Effector memory CD8-positive, alpha-beta T cell (primary cell): ENCODE data around the gene STN1.
"Not testable (repeated sequence)": the region's sequence is repeated elsewhere in the genome, so short reads cannot be mapped to it uniquely, and the experiment has no call there.

Source experiments
- ATAC-seq: fragments of 150-1000 bp; cut with Tn5 transposase; replicated peaks from 2 replicates; pipeline ENCODE4 v1.10.0; 2021; ENCODE audit warnings: mild to moderate bottlenecking, moderate library complexity
- DNase-seq, 3 experiments: peaks; one replicate each; pipeline ENCODE4 v3.0.0; 2021
- H3K27ac Mint-ChIP-seq, 2 donors: one replicate each; pipeline ENCODE4 v1.8.0; 2022; ENCODE audit warnings: mild to moderate bottlenecking in 2 of 2, mixed read lengths in 2 of 2, moderate library complexity in 2 of 2
- H3K27me3 Mint-ChIP-seq, 2 donors: one replicate each; pipeline ENCODE4 v1.8.0; 2022; ENCODE audit warnings: mixed read lengths in 2 of 2
- H3K36me3 Mint-ChIP-seq: one replicate; pipeline ENCODE4 v1.8.0; 2022; ENCODE audit warnings: mild to moderate bottlenecking, moderate library complexity, mixed read lengths; ENCODE audit not compliant: insufficient read depth
- H3K4me1 Mint-ChIP-seq, 2 donors: one replicate each; pipeline ENCODE4 v1.8.0; 2022; ENCODE audit warnings: low read depth in 2 of 2, mixed read lengths in 2 of 2
- H3K4me3 Mint-ChIP-seq, 2 donors: one replicate each; pipeline ENCODE4 v1.8.0; 2022; ENCODE audit warnings: mild to moderate bottlenecking in 2 of 2, mixed read lengths in 2 of 2, moderate library complexity in 2 of 2
- H3K9me3 Mint-ChIP-seq, 2 donors: one replicate each; pipeline ENCODE4 v1.8.0; 2022; ENCODE audit warnings: mixed read lengths in 2 of 2

Gene STN1

DNA sequence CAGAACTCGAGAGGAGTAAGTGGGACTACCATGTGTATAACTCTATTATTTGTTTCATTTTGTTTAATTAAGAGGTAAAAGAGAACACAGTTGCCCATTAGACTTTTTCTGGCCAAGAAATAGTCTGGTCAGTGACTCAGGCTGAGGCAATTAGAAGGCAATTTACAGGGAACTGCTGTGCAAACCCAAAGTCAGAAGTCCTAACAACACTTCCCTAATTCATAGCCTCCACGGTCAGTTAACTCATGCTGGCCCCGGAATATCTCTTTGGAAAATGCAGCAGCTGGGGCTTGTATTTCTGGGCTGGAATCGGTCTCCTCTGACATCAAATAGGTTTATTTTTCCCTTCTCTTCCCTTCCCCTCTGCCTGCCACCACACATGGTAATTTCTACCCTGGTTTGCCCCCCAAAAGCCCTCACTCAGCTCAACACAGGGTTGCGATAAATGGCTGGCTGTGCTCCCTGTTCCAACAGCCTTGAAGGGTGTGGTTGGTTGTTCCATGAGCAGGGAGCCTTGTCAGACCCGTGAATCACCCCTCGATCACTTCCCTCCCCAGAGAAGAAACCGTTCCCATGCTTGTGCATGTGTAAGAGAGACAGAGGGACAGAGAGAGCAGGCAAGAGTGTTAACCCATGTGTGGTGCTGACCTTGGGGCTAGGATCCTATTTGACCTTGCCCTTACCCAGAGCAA, 68.0 kb downstream of the STN1 start:
- peaks cover 18 to 23% of the 10 kb centered on the region in 2 donors for H3K4me1 Mint-ChIP-seq

DNA sequence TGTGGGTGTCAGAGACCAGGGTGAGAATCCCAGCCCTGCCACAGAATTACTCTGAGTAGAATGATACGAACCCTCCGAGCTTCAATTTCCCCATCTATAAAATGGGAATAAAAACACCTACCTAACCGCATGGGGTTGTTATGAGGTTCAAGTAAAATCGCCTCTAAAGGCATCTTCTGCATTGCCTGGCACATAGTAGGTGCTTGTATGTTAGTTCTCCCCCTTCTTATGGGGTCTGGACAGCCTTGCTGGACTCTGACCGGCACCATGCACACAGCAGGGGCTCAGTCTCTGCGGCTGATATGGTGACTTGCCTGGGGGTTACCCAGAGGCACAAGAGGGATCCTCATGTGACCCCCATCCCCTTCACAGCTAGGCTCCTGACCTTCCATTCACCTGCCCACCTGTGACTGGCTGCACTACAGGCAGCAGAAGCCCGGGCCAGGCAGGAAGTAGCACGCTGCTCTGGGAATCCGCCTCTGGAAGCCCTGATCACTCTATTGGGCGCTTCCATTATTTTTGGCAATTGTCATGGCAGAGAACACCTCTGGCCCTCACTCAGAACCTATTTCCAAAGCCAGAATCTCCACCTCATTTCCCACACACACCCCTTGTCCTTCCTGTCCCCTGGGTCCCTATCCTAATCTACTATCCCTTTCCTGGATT, 68.6 kb downstream of the STN1 start:
- Mint-ChIP-seq H3K4me3 (no peak overlapping the region), H3K27ac (no peak overlapping the region), H3K4me1 (peaks cover 14 to 18% of the 10 kb centered on the region in 2 donors), H3K36me3 (no peaks in the 10 kb centered on the region), H3K27me3 (peaks cover 34 to 52% of the 10 kb centered on the region in 2 donors), H3K9me3 (no peaks in the 10 kb centered on the region)
- no peak for ATAC-seq
- no peak for DNase-seq

More for the DNA sequence above, 68.0 kb downstream of the STN1 start:
- Mint-ChIP-seq H3K36me3 (no peaks in the 10 kb centered on the region), H3K4me3 (peak overlapping the region in 1 of 2 donors; percentile 23), H3K27ac (no peak overlapping the region), H3K9me3 (no peaks in the 10 kb centered on the region), H3K27me3 (peaks cover 39 to 58% of the 10 kb centered on the region in 2 donors)
- no peak for DNase-seq
- ATAC-seq = no peak

DNA sequence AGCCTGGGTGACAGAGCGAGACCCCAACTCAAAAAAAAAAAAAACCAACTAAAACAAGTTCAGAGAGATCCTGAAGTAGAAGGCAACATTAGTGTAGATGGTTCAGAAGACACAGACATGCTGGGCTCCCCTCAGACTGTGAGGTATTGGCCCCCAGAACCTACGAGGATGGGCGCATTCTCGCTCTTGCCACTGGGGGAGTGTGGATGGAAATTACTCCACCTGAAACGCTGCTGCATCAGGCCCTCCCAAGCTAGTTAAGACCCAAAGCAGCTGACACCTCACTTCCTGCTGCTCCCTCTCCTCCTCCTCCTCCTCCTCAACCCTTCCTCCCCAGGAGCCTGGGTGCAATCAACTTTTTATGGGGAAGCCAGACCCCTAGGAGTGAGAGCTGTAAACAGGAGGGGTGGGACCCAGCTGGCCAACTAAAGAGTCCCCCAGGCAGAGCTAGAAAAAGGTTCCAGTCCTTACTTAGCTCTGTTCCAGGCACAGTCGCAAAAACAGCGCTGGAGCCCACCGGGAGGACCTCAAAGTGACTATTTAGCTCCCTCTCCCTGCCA, 70.0 kb downstream of the STN1 start:
- H3K36me3 Mint-ChIP-seq = no peaks in the 10 kb centered on the region
- no peak for ATAC-seq
- no peak for DNase-seq
- peaks cover 11 to 13% of the 10 kb centered on the region in 2 donors for H3K4me1 Mint-ChIP-seq
- no peak overlapping the region for H3K4me3 Mint-ChIP-seq
- H3K27ac Mint-ChIP-seq = no peak overlapping the region
- H3K9me3 Mint-ChIP-seq = no peaks in the 10 kb centered on the region
- H3K27me3 Mint-ChIP-seq = peaks cover 21 to 38% of the 10 kb centered on the region in 2 donors

DNA sequence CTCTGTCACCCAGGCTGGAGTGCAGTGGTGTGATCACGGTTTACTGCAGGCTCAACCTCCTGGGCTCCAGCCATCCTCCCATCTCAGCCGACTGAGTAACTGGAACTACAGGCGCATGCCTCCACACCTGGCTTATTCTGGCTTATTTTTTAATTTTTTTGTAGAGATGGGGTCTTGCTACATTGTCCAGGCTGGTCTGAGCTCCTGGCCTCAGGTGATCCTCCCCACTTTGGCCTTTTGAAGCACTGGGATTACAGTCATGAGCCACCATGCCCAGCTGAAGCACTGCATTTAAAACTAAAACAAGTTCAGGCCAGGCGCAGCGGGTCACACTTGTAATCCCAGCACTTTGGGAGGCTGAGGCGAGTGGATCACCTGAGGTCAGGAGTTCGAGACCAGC, 70.6 kb downstream of the STN1 start:
- DNase-seq (no peak), ATAC-seq (no peak)
- H3K27me3 Mint-ChIP-seq = peaks cover 14 to 32% of the 10 kb centered on the region in 2 donors
- H3K9me3 Mint-ChIP-seq = no peaks in the 10 kb centered on the region
- H3K27ac Mint-ChIP-seq = no peak overlapping the region
- peaks cover 11 to 13% of the 10 kb centered on the region in 2 donors for H3K4me1 Mint-ChIP-seq
- H3K36me3 Mint-ChIP-seq = no peaks in the 10 kb centered on the region
- H3K4me3 Mint-ChIP-seq = no peak overlapping the region

DNA sequence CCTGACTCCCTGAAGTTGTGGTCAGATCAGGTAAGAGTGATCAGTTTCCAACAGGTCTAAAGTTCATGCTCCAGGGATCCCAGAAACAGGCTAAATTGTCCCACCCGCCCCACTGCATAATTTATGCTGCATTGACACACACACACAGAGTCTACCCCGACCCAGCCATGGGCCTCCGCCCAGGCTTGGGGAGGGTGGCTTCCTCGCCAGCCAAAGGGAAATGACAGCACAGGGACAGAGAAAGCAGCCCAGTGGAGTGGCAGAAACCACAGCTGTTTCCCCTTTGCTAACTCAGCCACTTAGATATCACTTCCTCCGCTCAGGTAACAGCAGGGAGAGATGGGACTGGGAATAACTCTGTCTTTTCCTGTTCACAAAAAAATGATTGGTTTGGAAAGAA, 72.0 kb downstream of the STN1 start:
- no peak for DNase-seq
- peaks cover 10 to 27% of the 10 kb centered on the region in 2 donors for H3K27me3 Mint-ChIP-seq
- peak; percentile 82 for ATAC-seq
- no peaks in the 10 kb centered on the region for H3K36me3 Mint-ChIP-seq
- peaks cover 11 to 13% of the 10 kb centered on the region in 2 donors for H3K4me1 Mint-ChIP-seq
- H3K27ac Mint-ChIP-seq = peak overlapping the region; percentile 49 to 66
- H3K4me3 Mint-ChIP-seq = peak overlapping the region in 1 of 2 donors; percentile 24
- H3K9me3 Mint-ChIP-seq = no peaks in the 10 kb centered on the region

DNA sequence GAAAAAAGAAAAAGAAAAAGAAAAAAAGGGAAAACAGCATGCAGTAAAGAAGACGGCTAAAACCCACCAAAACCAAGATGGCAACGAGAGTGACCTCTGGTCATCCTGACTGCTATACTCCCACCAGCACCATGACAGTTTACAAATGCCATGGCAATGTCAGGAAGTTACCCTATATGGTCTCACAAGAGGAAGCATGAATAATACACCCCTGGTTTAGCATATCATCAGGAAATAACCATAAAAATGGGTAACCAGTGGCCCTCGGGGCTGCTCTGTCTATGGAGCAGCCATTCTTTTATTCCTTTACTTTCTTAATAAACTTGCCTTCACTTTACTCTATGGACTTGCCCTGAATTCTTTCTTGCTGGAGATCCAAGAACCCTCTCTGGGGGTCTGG, 72.6 kb downstream of the STN1 start:
- not testable (repeated sequence) for H3K27ac Mint-ChIP-seq, H3K4me3 Mint-ChIP-seq, ATAC-seq, DNase-seq, H3K36me3 Mint-ChIP-seq, H3K9me3 Mint-ChIP-seq
- H3K4me1 Mint-ChIP-seq = peaks cover 11 to 13% of the 10 kb centered on the region in 2 donors
- H3K27me3 Mint-ChIP-seq = peaks cover 10 to 21% of the 10 kb centered on the region in 2 donors

DNA sequence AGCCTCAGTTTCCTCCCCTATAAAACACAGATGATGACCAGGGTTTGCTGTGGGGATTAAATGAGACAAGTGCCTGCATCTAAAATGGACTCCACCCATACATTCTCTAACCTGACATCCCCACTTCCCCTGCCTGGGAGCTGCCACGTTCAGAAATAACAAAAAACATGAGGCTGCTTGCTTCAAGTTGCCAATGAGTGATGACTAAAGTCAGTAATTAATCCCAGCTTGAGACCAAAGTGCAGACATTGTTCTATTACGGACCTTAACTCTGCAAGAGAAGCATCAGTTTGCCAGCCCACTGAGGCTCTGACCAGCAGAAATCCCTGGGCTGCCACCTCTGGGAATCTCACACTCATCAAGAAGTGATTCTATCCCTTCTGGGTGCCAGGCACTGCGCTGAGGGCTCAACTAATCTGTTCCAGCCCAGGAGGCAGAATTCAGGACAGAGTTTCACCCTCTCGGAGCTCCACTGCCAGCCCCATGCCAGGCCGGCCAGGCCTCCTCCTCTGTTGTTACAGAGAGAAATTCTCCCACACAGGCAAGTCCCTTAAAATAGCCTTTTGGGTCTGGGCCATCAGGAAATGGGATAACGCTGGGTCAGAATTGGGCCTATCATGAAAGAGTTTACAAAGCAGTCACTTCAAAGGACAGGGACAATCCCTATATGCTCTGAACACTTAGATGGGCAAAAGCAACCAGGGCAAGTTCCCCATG, 74.0 kb downstream of the STN1 start:
- Mint-ChIP-seq H3K27me3 (peaks cover 0 to 10% of the 10 kb centered on the region in 2 donors), H3K4me1 (peaks cover 11 to 13% of the 10 kb centered on the region in 2 donors), H3K27ac (no peak overlapping the region), H3K36me3 (no peaks in the 10 kb centered on the region), H3K4me3 (no peak overlapping the region), H3K9me3 (no peaks in the 10 kb centered on the region)
- ATAC-seq (no peak), DNase-seq (no peak)

DNA sequence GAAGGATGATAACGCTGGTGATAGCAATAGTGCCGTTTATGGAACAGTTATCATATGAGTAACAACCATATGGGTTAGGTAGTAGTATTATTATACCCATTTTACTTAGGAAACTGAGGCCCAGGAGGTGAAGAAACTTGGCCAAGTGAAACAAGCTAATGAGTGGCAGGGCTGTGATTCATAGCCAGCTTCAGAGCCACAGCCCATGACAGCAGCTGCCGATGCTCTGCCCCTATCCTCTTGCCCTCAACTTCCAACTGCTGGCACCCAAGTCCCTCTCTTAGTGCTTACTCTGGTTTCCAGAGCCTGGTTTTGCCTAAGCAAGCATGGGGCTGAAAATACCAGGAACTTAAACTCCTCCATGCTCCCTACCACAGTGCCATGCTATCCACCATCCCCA, 74.9 kb downstream of the STN1 start:
- H3K4me1 Mint-ChIP-seq = peaks cover 11 to 13% of the 10 kb centered on the region in 2 donors
- H3K9me3 Mint-ChIP-seq = no peaks in the 10 kb centered on the region
- H3K27me3 Mint-ChIP-seq = peaks cover 0 to under 1% of the 10 kb centered on the region in 2 donors
- H3K36me3 Mint-ChIP-seq = no peaks in the 10 kb centered on the region
- H3K27ac Mint-ChIP-seq = no peak overlapping the region
- ATAC-seq (no peak), DNase-seq (no peak)
- H3K4me3 Mint-ChIP-seq = no peak overlapping the region

DNA sequence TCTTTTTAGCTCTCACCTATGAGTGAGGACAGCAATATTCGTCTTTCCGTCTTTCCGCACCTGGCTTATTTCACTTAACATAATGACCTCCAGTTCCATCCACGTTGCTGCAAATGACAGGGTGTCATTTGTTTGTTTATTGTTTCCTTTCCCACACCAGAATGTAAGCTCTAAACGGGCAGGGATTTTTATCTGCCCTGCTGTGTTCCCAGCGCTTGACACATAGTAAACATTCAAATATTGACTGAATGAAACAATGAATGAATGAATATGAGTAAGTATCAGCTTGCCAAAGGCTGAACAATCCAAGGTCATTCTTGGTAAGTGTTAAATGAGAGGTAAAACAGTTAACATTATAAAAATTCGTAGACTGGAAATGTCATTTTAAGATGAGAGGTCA, 75.4 kb downstream of the STN1 start:
- no peaks in the 10 kb centered on the region for H3K36me3 Mint-ChIP-seq

DNA sequence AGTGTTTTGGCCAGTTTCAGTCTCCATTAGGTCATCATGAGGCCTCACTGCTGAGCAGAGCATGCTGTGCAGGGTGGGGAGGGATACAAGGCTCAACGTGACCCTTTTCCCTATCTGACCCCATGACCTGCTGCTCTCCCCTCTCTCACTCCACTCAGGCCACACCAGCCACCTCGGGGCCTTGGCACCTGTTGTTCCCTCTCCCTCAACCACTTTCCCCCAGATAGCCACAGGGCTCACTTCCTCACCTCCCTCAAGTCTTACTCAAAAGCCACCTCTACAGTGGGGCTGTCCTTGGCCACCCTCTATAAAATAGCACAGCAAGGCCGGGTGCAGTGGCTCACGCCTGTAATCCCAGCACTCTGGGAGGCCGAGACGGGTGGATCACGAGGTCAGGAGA, 76.5 kb downstream of the STN1 start:
- Mint-ChIP-seq H3K4me3 (no peak overlapping the region), H3K9me3 (no peaks in the 10 kb centered on the region), H3K4me1 (peaks cover 10% of the 10 kb centered on the region in 2 donors), H3K27me3 (no peaks in the 10 kb centered on the region), H3K36me3 (no peaks in the 10 kb centered on the region), H3K27ac (no peak overlapping the region)
- DNase-seq = no peak
- no peak for ATAC-seq

More for the DNA sequence above, 75.4 kb downstream of the STN1 start:
- H3K4me3 Mint-ChIP-seq = no peak overlapping the region
- no peak for DNase-seq
- ATAC-seq = no peak
- H3K27ac Mint-ChIP-seq = no peak overlapping the region
- H3K27me3 Mint-ChIP-seq = no peaks in the 10 kb centered on the region
- peaks cover 11 to 13% of the 10 kb centered on the region in 2 donors for H3K4me1 Mint-ChIP-seq
- H3K9me3 Mint-ChIP-seq = no peaks in the 10 kb centered on the region

DNA sequence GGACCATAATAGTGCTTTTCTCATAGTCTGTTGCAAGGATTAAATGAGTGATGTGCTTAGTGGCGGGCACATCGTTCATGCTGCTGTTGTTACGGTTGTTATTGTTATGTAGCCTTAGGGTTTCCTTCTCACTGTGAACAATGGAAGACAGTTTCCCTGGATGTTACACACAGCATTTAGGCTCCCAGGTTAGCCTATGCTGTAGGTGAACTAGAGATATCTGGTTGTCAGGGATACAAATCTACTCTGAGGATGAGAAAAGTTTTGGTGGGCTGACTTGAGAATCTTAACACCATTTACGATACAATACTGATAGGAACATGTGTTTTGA, 77.3 kb downstream of the STN1 start:
- no peak for ATAC-seq
- no peak for DNase-seq
- Mint-ChIP-seq H3K4me3 (no peak overlapping the region), H3K27me3 (no peaks in the 10 kb centered on the region), H3K9me3 (no peaks in the 10 kb centered on the region), H3K4me1 (peaks cover 2% of the 10 kb centered on the region in 2 donors), H3K36me3 (no peaks in the 10 kb centered on the region), H3K27ac (no peak overlapping the region)

DNA sequence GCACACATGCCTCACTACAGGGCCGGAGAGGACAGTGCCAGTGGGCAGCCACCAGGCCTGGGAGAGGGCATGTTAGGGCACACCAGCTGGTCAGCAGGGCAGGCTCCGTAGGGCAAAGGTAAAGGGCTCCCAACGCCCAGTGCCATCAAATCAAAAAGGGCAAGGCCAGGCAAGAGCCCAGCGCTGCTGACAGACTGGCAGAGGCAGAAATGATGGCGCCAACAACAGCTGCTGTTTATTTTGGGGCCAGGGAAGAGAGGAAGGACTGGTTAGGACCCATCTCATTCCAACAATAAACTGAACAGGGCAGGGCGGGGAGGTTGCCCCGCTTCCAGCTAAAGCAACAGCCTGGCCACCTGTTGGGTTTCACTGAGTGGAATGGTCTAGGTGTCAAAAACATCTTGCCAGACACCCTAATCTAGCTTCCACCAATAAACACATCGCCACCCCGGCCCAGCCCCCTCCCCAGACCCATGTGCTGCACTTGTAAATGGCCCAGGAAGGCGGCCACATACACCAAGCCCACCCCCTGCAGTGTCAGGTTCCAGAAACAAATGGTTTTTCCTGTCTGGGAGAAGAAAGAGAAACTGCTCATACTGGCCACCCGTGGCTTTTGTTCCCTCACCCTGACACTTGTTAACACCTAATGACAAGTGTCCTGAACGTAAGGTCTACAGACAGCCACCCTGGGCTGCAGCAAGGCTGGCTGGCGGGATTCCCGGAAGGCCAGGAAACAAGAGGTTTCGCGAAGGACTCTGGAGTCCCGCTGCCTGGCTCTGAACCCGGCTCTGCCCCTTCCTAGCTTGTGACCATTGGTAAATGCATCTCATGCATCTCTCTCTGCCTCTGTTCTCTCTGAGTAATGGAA, 77.9 kb downstream of the STN1 start:
- Mint-ChIP-seq H3K27me3 (no peaks in the 10 kb centered on the region), H3K27ac (no peak overlapping the region), H3K9me3 (no peaks in the 10 kb centered on the region), H3K36me3 (no peaks in the 10 kb centered on the region), H3K4me3 (no peak overlapping the region), H3K4me1 (no peaks in the 10 kb centered on the region)
- ATAC-seq = no peak
- DNase-seq = no peak

DNA sequence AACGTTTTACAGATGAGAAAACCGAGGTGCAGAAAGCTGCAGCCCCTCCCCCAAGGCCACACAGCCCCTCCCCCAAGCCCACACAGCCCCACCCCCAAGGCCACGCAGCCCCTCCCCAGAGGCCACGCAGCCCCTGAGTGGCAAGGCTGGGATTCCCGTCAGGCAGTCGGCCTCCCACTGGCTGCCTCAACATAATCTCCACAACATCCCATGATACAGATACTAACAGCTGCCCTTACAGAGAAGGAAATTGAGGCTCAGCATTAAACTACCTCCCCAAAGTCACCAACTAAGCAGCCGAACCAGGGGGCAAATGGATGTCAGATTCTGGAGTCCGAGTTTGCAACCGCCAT, 78.5 kb downstream of the STN1 start:
- Mint-ChIP-seq H3K4me3 (no peak overlapping the region), H3K4me1 (no peaks in the 10 kb centered on the region), H3K9me3 (no peaks in the 10 kb centered on the region), H3K27me3 (no peaks in the 10 kb centered on the region), H3K27ac (no peak overlapping the region), H3K36me3 (no peaks in the 10 kb centered on the region)
- ATAC-seq = no peak
- DNase-seq = no peak
